CD4-positive, alpha-beta T cell treated with Interferon alpha-2 for 1 hour (primary cell): ENCODE results near the gene C9orf50.
A peak's percentile ranks its signal among the peaks of the same experiment; 100 is the strongest.
"Not testable (repeated sequence)": the region's sequence is repeated elsewhere in the genome, so short reads cannot be mapped to it uniquely, and the experiment has no call there.

Experiments used
- DNase-seq, 2 donors: peaks; one replicate each; pipeline ENCODE4 v3.0.0-alpha.2; 2020 to 2022

The C9orf50 gene

DNA sequence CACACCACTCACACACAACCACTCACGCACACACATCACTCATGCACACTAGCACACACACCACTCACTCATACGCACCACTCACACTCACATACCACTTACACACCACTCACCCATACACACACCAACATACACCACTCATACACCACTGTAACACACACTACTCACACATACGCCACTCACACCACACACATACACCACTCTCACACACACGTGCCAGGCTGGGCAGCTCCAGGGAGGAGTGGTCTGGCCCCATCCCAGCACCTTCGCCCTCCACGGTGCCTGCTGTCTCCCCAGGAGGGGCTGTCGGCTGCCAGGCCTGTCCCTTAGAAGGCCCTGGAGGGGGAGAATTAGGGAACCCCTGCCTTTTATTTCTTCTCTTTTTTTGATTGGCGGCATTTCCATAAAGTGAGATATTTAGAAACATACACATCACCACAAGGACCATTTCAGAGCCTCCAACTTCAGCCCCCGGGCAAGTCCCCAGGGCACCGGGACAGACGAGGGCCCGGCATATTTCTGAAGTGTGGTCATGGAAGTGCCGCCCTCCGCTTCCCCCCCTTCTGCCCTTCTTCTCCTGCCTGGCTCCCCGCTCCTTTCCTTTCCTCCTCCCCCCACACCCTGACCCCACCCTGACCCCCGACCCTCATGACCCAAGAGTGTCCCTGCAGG is 27.3 kb upstream of the C9orf50 start:
- no peak for DNase-seq

DNA sequence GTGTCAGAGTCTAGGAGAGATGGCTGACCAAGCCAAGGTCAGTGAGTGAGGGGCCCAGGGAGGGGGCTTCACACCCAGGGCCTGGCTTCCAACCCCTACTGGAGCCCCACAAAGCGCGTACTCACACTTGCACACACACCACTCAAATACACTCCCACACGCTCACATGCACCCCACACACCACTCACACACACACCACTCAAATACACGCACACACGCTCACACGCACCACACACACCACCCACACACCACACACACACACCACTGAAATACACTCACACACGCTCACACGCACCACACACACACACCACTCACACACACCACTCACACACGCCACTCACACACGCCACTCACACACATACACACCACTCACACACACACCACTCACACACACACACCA is 26.7 kb upstream of the C9orf50 start:
- no peak for DNase-seq

DNA sequence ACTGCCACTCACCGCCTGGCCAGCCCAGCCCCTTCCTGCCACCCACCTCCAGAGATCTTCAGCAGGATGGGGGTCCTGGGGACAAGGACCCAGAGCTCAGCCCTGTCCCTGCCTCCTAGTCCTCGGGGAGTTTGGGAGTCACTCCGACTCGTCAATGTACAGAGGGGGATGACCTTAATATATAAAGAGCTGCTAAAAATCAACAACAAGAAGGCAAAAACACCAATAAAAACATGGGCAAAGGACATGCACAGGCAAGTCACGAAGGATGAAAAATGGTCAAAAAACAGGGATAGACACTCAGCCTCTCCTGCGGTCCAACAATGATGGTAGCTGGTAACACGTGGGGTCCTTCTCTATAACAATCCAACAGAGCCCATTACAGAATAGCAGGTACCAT is 25.8 kb upstream of the C9orf50 start:
- DNase-seq: no peak

DNA sequence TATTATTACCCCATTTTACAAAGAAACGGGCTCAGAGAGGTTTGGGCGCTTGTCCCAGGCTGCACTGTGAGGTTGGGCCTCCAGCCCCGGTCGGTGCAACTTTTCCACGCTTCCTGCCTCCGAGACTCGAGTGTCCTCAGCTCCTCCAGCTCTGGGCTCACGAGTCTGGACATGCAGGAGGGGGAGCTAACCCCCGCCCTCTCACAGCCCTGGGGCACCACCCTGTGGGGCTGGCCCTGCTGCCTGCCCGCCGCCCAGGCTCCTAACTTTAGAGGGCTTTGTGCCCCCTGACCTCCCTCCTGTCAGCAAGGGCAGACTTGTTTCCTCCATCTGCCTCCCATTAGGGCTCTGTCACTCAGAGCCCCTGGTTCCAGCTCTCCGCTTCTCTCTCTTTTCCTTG is 25.4 kb upstream of the C9orf50 start:
- DNase-seq: no peak

DNA sequence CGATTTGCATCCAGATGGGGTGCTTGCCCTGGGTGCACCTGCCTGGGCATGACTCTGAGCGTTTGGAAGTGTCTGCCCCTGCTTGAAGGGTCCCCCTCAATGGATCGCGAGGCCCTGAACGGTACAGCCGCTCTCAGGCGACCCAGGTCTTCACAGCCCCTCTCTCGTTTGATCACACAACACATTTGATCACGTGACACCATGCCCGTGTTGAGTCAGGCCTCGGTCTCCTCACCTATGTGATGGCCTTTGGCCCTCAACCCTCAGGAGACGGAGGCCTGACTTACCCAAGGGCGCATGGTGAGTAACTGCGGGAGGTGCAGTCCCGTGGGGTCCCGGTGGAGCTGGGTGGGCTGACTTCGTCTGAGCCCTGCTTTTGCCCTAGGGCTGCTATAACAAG is 24.0 kb upstream of the C9orf50 start:
- DNase-seq: no peak

DNA sequence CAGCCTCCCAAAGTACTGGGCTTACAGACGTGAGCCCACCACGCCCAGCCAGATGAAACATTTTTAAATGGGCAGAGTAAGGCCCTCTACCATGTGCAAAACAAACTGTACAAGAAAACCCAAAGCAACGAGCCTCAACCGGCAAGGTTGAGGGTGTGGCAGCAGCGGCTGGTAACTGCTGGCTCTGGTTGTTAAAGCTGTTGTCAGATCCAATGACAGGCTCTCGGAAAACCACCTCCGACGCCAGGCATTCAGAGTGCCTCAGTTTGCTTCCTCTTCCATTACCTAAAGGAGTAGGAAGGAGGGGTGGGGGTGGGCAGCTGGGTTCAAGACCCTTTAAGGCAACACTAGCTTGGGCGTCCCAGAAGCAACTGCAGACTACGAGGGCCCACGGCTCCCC is 23.5 kb upstream of the C9orf50 start:
- DNase-seq: no peak

DNA sequence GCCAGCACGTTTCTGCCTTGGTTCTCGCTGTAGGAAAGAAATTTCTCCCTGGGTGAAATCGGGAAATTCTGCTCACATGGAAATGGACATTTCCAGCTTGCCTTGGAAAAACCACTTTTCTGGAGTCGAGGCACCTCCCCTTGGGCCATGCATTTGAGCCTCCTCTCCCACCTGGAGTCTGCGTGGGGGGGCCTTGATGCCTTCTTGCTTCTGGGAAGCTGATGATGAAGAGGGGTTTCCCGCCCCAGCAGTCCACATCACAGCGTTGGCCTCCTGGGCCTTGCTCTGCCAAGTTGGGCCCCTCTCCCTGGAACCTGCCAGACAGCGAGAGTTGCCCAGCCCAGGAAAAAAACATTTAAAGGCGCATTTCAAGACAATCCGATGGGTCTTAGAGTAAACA is 22.8 kb upstream of the C9orf50 start:
- no peak for DNase-seq

DNA sequence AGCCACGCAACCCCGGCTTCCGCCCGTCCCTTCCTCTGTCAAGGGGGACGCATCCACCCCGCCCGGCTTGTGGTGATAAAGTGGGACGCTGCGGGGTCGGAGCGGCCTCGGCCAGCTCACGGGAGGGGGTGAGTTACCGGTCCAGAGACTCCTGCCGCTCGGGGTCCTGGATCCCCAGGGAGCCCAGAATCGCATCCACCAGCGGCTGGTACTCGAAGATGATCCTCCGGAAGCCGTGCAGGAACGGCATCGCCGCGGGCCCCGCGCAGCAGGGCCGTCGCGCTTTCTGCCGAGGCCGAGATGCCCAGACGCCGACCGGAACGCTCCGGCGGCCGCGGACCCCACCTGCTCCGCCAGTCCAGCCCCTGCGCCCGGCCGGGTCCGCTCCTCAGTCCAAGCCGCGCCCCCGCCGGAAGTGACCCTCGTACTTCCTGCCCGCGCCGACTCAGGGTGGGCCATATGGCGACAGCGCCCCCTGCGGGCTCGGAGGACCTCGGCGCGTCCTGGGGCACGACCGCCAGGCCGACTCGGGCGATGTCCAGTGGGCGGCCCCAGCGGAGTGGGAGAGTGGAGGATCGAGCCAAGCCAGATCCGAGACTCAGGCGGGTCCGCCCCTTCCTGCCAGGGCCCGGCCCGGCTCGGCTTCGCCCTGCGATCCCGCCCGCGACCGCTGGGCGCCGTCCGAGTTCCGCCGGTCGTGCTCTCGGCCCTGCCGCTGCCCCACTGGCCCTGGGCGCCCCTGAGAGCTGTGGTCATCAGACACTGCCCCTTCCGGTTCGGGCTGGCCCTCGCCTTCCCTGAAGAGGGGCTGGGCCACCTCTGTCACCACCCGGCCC is 21.1 kb upstream of the C9orf50 start, which contains the start of gene ASB6:
Gene ASB6, minus strand, starts transcription at position 402 of the 836 bp plus-strand sequence. Its CDS starts 152 bp downstream, at position 250.
- DNase-seq: peak; percentile 91 to 95

DNA sequence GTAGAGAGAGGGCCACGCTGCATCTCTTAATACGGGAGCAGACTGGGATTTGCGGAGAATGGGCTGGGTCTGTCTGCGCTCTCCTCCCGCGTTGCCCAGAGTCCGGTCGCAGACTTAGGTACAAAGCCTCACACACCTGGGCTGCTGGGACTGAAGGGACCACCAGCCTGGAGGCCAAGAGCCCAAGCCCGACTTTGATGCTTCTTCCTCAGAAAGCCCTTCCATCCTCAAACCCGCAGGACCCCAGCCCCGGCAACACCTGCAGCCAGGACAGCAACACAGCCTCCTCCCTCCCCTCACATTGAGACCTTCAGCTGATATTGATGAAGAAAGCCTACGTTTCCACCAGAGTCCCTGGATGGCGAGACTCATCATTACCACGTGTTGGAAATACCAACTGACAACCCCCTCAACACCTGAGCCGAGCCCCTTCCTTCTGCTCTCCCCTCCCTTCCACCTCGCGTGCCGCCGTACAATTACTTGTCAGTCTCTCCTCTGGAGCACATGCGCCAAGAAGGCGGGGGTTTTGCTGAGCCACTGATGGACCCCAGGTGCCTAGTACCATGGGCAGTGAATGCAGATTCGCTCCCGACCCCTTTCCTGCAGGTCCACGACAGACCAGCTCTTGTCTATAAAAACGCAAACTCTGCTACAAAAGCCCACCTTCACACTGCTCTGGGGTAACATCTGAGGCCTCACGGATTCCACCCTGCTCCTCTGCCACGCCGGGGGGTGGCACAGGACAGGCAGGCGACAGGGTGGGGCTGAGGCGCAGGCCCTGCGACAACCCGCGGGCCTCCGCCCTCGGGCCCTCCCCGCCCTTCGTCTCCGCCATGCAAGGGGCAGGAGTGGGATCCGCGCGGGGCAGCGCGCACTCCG is 20.2 kb upstream of the C9orf50 start:
- DNase-seq: no peak

DNA sequence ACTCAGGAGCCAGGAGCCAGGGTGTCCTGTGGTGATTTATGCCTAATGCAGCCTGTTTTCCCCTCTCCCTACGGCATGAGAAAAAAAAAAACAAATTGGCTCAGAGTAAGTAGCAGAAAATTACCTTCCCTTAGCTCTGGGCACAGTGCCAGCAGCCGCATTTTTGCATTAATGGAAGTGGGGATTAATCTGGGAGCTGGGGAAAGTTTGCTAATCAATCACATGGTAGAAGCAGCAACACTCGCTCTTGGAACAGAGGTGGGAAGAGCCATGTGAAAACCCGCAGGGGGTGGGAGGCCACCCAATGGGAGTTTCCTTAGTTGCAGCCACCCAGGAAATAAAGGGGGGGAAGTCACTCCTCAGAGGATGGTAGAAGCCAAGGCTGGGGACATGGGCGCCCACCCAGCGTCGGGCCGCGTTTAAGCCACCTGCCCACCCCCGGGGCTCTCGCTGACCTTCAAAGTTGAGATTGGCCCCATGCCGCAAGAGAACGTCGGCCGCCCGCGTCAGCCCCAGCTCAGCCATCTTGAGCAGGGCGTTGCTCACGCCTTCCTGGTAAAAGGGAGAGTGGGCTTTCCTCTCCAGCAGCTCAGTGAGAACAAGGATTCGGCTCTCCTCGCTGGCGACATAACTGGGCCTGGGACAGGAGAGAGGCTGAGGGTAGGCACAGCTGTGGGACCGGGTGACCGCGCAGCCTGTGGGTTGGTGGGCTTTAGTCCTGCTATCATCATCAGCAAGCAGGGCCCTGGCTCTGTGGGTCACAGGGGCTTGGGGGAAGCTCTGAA is 19.4 kb upstream of the C9orf50 start:
- DNase-seq: no peak

DNA sequence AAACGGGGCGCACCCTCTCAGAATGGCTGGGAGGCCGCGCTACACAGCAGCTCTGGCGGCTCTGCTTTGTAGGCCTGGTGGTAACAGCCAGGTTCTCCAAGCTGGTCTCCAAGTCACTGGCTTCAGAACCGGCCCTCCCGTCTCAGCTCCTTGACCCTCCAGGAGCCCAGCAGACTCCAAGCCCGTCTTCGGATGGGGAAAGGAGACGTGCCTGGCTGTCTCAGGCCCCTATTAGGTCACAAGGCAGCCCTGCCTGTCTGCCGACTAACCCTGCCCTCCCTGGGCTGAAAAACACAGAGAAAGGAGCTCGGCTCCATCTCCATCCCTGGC is 18.8 kb upstream of the C9orf50 start:
- no peak for DNase-seq

DNA sequence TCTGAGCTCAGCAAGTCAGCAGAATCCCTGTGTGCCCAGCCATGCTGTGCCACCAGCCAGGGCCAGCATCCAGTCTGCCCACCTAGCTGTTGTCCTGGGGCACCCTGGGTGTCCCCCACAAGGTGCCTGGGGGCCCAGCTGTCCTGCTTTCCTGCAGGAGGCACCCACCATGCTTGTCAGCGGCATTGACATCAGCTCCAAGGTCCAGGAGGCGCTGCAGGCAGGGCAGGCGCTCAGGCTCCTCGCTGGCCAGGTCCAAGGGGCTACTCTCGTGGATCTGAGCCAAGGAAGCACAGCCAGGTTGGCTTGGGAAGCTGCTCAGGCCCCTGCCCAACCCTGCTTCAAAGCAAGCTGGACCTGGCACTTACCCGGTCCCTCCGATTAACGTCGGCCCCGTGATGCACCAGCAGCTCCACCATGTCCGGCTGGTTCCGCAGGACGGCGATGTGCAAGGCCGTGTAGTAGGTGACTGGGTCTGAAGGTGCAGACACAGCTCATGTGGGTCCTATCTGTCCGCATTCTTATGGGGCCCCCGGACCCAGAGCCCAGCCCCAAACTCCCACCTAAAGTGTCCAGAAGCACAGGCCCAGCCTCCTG is 18.2 kb upstream of the C9orf50 start:
- no peak for DNase-seq

DNA sequence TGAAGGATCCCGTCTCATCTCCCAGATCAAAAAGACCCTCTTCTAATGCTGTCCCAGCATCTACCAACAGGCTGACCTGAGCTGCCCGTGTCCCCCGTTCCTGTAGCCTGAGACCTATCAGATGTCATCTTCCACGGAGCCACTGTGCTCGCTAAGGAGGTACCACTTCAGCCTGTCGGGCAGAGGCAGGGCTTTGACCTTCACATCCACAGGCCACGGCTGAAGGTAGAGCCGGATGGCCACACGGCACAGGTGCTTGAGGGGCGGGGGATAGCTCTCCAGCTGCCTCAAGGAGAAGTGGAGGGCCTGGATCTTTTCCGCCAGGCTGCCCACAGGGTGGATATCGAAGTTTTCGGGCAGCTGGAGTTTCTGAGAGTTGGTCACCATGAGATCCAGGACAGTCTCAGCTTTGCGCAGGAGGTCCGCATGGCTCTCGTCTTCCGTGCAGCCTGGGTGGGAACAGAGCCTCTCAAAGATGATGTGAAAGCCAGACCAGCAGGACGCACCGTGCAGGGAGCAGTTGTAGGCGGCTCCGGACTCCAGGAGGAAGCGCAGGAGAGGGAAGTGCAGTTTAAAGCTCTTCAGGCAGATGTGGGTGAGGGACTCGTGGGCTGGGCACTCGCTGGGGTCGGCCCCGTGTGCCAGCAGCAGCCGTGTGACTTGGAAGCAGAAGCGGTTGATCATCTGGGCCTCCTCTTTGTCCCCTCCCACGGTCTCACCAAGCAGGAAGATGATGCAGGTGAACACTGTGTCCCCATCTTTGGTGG is 17.0 kb upstream of the C9orf50 start:
- no peak for DNase-seq

DNA sequence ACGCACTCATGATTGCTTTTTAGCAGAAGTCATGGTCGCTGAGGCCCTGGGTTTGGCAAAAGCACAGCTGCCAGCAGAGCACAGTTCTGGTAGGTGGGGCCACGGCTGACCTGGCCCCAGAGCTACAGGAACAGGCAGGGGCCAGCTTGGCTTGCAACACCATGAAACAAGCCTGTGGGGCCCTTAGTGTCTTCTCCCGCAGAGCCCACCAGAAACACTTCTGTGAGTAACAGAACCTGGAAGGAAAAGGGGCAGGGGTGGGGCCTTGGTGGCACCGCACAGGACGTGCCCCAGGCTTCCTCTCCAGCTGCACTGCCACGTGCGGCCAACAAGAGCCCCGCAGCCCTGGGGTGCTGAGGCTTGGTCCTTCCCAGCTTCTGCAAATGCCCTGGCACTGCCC is 16.2 kb upstream of the C9orf50 start:
- no peak for DNase-seq

DNA sequence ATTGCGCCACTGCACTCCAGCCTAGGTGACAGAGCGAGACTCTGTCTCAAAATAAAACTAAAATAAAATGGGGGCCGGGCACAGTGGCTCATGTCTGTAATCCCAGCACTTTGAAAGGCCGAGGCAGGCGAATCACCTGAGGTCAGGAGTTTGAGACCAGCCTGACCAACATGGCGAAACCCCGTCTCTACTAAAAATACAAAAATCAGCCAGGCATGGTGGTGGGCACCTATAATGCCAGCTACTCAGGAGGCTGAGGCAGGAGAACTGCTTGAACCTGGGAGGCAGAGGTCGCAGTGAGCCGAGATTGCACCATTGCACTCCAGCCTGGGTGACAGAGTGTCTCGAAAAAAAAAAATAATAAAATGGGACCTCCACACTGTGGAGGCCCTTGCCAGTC is 15.4 kb upstream of the C9orf50 start:
- DNase-seq: not testable (repeated sequence)

DNA sequence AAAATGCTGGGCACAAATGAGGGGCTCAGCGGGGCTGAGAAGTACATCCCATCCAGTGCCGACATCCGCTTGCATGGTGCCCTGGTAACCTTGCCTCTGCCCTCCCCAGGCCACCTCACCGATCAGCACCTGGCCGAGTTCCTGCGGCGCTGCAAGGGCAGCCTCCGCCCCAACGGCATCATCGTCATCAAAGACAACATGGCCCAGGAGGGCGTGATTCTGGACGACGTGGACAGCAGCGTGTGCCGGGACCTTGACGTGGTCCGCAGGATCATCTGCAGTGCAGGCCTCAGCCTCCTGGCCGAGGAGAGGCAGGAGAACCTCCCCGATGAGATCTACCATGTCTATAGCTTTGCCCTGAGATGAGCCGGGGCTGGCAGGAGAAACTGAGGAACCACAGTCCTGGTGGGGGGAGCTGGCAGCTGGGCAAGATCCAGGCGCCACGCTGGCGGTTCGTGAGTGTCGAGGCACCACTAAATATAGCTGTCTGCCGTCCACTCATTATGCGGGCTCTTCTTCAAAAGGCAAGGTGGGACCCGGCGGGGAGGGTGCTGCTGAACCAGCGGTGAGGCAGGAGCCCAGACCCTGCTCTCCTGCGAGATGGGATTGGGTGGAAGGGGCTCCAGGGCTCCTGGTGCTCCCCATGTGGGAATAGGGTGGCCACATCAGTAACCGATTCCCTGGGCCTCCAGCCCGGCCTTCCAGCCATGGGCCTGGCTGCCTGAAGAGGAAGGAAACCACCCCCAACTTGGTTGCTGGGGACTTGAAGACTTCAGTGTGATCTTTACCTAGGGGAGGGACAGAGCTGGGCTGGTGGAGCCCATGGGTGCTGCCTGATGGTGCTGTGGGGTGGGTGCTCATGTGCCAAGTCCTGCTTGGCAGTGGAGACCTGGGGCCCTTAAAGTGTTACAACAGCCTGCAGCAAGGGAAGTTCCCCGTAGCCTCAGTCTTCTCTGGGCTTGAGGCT is 14.5 kb upstream of the C9orf50 start:
- no peak for DNase-seq

DNA sequence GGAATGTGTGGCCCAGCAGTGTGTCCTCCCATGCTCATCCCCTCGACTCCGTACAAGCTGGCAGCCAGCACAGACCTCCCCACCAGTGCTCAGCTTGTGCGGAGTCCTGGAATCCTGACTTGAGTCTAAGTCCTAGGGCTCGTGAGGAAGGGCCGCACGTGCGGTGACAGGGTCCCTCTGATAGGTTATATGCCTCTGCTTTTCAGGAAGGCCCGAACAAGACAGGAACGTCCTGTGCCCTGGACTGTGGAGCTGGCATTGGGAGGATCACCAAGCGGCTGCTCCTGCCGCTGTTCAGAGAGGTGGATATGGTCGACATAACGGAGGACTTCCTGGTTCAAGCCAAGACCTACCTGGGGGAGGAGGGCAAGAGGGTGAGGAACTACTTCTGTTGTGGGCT is 12.9 kb upstream of the C9orf50 start:
- no peak for DNase-seq

DNA sequence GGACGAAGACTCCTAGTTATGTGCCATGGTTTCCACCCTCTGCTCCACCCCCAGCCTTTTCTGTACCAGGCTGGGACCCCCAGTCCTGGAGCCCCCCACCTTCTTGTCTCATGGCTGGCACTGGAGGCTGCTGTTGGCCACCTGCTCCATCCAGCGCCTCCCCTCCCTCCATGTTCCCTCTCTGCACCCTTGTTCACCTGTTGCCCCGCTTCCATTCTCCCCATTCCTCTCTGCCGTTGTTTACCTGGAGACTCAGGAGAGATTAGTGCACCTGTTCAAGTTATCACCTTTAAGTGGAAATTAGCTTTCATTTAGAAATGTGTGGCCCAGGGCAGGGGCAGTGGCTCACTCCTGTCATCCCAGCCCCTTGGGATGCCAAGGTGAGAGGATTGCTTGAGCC is 12.3 kb upstream of the C9orf50 start:
- DNase-seq: no peak

DNA sequence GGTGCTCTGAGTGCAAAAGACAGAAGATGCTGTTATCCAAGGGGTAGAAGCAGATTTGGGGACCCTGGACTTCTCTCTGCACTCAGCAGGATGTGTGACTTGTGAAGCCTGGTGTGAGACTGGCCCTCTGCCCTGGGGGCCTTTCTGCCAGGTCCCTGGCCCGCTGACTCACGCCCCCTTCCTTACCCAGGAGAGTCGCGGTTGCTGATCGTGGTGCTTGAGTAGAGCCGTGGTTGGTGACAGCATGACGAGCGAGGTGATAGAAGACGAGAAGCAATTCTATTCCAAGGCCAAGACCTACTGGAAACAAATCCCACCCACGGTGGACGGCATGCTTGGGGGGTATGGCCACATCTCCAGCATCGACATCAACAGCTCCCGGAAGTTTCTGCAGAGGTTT is 11.6 kb upstream of the C9orf50 start:
- no peak for DNase-seq

DNA sequence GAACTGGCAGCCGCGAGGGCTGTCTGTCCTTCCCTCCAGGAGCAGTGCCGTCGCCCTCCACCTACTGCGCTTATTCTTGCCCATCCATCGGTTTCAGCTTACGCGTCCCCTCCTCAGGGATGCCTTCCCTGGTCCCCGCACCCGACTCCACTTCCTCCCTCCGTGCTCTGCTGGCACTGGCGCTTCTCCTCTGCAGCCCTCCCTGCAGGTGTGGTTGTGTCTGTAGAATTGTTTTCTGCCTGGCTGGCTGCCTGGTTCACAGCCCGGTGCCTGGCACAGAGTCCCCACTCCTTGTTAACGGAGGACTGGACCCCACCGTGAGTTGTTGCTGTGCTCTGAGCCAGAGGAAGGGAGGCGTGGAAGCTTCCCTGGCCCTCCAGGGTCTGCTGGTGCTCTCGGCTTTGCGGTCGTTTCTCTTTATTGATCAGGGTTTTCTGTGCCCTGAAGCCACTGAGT is 10.8 kb upstream of the C9orf50 start:
- DNase-seq: no peak
